Measurements from ENCODE around the gene NDFIP1.
A peak's percentile ranks its signal among the peaks of the same experiment; 100 is the strongest.
"Not testable (repeated sequence)": the region's sequence is repeated elsewhere in the genome, so short reads cannot be mapped to it uniquely, and the experiment has no call there.

NDFIP1 gene

GRCh38 chr5:142154449-142154841 lies 45.9 kb downstream of the NDFIP1 start:
- DNase-seq (ENCODE audit: low read depth in 2 of 2): not testable (repeated sequence)

- no peak for DNase-seq (ENCODE audit: low read depth in 2 of 2)
Measured at GRCh38 chr5:142156839-142157463, 48.4 kb downstream of the NDFIP1 start.

- DNase-seq (ENCODE audit: low read depth in 2 of 2): no peak
Measured at GRCh38 chr5:142159354-142159753, 50.8 kb downstream of the NDFIP1 start.

GRCh38 chr5:142164315-142164714 lies 55.7 kb downstream of the NDFIP1 start:
- DNase-seq (ENCODE audit: low read depth in 2 of 2): no peak

- no peak for DNase-seq (ENCODE audit: low read depth in 2 of 2)
Measured at GRCh38 chr5:142166754-142167153, 58.2 kb downstream of the NDFIP1 start.

GRCh38 chr5:142167458-142167857 lies 58.9 kb downstream of the NDFIP1 start:
- DNase-seq (ENCODE audit: low read depth in 2 of 2): no peak

GRCh38 chr5:142168365-142168764 lies 59.8 kb downstream of the NDFIP1 start:
- no peak for DNase-seq (ENCODE audit: low read depth in 2 of 2)

- DNase-seq (ENCODE audit: low read depth in 2 of 2): no peak
Measured at GRCh38 chr5:142170254-142170953, 61.8 kb downstream of the NDFIP1 start.

- DNase-seq (ENCODE audit: low read depth in 2 of 2): no peak
Measured at GRCh38 chr5:142171270-142171669, 62.7 kb downstream of the NDFIP1 start.

- DNase-seq (ENCODE audit: low read depth in 2 of 2): no peak
Measured at GRCh38 chr5:142175039-142175438, 66.5 kb downstream of the NDFIP1 start.

GRCh38 chr5:142175461-142176142 lies 67.0 kb downstream of the NDFIP1 start:
- no peak for DNase-seq (ENCODE audit: low read depth in 2 of 2)

- no peak for DNase-seq (ENCODE audit: low read depth in 2 of 2)
Measured at GRCh38 chr5:142176255-142176654, 67.7 kb downstream of the NDFIP1 start.

GRCh38 chr5:142178651-142179050 lies 70.1 kb downstream of the NDFIP1 start:
- no peak for DNase-seq (ENCODE audit: low read depth in 2 of 2)

- DNase-seq (ENCODE audit: low read depth in 2 of 2): no peak
Measured at GRCh38 chr5:142179776-142180387, 71.3 kb downstream of the NDFIP1 start.

GRCh38 chr5:142181096-142181495 lies 72.5 kb downstream of the NDFIP1 start:
- DNase-seq (ENCODE audit: low read depth in 2 of 2): no peak

- DNase-seq (ENCODE audit: low read depth in 2 of 2): no peak
Measured at GRCh38 chr5:142181547-142182163, 73.1 kb downstream of the NDFIP1 start.

- DNase-seq (ENCODE audit: low read depth in 2 of 2): no peak
Measured at GRCh38 chr5:142182840-142183239, 74.3 kb downstream of the NDFIP1 start.

GRCh38 chr5:142183561-142183960 lies 75.0 kb downstream of the NDFIP1 start:
- DNase-seq (ENCODE audit: low read depth in 2 of 2): no peak

GRCh38 chr5:142184988-142185387 lies 76.4 kb downstream of the NDFIP1 start:
- DNase-seq (ENCODE audit: low read depth in 2 of 2): no peak

GRCh38 chr5:142186514-142186856 lies 77.9 kb downstream of the NDFIP1 start:
- no peak for DNase-seq (ENCODE audit: low read depth in 2 of 2)

- DNase-seq (ENCODE audit: low read depth in 2 of 2): peak in 1 of 2 donors; percentile 1
Measured at GRCh38 chr5:142186857-142187594, 78.4 kb downstream of the NDFIP1 start.

Data from stimulated activated CD8-positive, alpha-beta memory T cell treated with anti-CD3 and anti-CD28 coated beads, Interleukin-7, amount 100 ng/mL, for 4 hours (primary cell).